ENCODE results near the gene GARIN1A.

Gene GARIN1A

DNA sequence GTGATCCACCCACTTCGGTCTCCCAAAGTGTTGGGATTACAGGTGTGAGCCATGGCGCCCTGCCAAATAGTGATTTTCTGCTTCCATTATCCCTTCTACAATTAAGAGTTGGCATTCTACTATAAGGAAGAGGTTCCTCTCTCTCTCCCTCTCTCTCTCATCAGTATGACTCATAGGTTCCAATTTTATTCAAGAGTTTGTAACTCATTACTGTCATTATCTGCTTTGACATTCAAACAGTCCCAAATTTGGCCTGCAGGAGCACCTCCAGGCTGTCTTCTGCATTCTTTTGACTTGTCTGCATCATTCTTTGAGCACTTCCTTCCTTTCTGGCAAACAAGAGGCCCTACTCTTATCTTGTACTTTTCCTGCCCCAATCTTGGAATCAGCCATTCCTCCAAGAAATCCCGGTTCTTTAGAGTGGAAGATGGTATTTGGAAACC is 33.8 kb downstream of the GARIN1A start:
- TF ChIP-seq, protein P1, sequence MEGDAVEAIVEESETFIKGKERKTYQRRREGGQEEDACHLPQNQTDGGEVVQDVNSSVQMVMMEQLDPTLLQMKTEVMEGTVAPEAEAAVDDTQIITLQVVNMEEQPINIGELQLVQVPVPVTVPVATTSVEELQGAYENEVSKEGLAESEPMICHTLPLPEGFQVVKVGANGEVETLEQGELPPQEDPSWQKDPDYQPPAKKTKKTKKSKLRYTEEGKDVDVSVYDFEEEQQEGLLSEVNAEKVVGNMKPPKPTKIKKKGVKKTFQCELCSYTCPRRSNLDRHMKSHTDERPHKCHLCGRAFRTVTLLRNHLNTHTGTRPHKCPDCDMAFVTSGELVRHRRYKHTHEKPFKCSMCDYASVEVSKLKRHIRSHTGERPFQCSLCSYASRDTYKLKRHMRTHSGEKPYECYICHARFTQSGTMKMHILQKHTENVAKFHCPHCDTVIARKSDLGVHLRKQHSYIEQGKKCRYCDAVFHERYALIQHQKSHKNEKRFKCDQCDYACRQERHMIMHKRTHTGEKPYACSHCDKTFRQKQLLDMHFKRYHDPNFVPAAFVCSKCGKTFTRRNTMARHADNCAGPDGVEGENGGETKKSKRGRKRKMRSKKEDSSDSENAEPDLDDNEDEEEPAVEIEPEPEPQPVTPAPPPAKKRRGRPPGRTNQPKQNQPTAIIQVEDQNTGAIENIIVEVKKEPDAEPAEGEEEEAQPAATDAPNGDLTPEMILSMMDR (conservative IDR thresholded peaks at IDR 0.05): no peak
- no peak overlapping the region for H3K27ac ChIP-seq

DNA sequence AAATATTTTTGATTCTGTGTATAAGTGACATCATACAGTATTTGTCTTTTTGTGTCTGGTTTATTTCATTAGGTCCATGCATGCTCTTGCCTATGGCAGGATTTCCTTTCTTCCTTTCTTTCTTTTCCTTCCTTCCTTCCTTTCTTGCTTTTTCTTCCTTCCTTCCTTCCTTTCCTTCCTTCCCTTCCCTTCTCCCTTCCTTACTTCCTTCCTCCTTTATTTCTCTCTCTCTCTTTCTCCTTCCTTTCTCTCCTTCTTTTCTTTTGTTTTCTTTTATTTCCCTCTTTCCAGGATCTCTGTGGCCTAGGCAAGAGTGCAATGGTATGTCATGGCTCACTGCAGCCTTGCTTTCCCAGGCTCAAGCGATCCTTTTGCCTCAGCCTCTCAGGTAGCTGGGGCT is 35.7 kb downstream of the GARIN1A start:
- H3K27ac ChIP-seq: no peak overlapping the region
- TF ChIP-seq, protein P1 (conservative IDR thresholded peaks at IDR 0.05): no peak

DNA sequence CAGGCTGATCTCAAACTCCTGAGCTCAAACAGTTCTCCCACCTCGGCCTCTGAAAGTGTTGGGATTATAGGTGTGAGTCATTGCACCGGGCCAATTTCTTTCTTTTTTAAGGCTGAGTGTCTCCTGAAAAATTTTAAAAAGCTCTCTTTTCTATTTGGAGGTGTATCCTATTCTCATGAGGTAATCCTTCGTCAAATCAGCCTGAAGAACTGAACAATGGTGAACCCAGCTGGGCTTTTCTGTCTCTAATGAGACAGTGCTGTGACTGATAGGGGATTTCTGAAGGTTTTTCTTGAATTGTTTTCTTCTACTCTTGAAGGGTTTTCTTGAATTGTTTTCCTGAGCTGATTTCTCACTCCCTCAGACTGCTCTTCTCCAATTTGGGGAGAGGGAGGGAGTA is 36.1 kb downstream of the GARIN1A start:
- TF ChIP-seq, protein P1 (conservative IDR thresholded peaks at IDR 0.05): no peak
- H3K27ac ChIP-seq: no peak overlapping the region

DNA sequence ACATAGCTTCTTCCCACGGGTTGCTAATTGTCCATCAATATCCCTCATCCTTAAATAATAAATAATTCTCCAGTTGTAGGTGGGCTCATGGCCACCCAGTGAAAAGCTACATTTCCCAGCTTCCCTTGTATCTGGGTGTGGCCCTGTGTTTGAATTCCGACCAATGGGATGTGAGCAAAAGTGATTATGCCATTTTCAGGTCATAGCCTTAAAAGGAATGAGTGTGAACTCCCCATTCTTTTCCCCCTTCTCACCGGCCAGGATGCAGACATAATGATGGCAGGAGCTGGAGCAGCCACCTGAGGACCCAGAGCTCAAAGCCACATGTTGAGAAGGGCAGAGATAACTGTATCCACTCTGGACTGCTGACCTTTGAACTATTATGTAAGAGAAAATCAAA is 36.7 kb downstream of the GARIN1A start:
- H3K27ac ChIP-seq: no peak overlapping the region
- TF ChIP-seq, protein P1 (conservative IDR thresholded peaks at IDR 0.05): no peak

DNA sequence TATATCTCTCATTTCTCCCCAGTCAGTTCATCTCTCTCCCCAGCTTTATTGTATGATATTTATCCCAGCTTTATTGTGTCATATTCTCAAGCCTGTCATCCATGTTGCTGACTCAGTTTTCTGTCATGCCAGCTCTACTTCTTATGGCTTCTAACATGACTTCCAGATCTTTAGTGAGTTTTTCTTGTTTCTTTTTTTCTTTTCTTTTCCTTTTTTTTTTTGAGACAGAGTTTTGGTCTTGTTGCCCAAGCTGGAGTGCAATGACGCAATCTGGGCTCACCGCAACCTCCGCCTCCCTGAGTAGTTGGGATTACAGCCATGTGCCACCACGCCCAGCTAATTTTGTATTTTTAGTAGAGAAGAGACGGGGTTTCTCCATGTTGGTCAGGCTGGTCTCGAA is 38.4 kb downstream of the GARIN1A start:
- TF ChIP-seq, protein P1 (conservative IDR thresholded peaks at IDR 0.05): no peak
- no peak overlapping the region for H3K27ac ChIP-seq

DNA sequence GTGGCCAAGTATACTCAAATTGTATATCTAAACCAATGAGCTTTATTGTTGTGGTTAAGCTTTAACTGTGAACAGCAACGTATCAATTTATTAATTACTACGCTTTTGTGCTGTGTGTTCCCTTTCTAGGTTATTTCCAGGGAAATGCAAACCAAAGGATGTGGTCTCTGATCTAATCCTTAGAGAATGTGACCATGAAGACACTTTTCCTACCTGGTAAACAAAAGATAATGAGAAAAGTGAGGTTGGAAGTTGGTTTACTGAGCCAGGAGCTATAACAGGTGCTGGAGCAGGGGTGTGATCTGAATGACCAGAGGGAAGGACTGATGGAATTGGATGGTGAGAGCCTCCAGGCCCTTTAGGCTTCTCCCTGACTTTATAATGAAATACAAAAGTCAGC is 41.7 kb downstream of the GARIN1A start:
- TF ChIP-seq, protein P1 (conservative IDR thresholded peaks at IDR 0.05): no peak
- no peak overlapping the region for H3K27ac ChIP-seq

DNA sequence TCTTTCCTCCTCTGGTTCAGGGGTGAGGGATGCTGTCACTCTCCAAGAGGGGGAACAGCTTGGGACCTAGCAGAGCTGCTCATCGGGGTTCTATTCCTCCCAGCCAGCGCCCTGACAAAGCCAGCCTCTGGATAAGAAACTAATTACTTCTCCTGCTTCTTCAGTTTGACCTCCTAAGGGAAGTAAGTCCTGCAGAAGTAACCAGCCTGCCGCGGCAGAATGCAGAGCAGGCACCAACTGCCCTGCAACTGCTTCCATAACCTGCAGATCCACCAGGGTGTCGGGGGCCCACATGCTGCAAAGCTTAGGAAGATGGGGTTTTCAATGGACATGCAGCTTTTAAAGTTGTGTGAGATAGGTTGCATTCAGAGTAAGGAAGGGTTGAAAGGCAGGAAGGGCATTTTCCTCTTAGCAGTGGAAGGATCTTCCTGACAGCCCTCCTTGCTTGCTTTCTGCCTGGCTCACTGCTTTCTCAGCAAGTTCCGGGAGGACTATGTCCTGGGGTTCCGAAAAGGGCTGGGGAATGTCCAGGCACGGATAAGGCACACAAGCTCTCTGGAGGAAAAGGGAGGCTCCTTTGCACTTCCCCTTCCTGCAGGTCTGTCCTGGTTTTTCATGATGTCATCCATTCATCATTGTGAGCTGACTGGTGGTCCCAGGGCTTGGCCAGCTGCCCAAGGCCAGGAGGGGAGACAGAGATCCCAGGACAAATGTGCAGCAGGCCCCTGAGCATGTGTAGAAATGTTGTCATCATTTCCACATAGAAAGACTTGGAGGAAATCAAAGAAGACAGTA is 42.8 kb downstream of the GARIN1A start:
- TF ChIP-seq, protein P1 (conservative IDR thresholded peaks at IDR 0.05): no peak
- no peak overlapping the region for H3K27ac ChIP-seq
